Measurements from ENCODE around the gene DLEC1. TPM values are rescaled to one million over a fixed set of nuclear protein-coding genes. Genes with fewer than 3 reads are reported as not detected.

DLEC1 gene
- total and polyA plus RNA-seq, 7 donors: 0.16 to 0.60 (median 0.41) TPM

DNA sequence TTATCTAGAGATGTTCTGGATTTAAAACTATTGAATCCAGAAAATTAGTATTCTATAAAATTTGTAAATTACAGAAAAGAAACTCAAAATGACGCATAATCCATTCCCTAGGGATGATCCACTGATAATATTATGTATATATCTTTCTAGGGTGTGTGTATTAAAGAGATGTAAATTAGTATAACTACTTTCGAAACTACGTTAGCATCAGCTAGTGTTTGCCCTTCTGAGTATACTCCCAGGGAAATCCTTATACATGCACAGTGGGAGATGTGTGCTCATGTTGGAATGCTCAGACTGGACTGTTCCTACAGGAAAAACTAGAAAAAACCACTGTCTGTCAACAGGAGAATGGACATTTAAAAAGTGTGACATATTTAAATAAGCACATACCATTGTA is 61.5 kb downstream of the DLEC1 start:
- no peaks in the 10 kb centered on the region for H3K4me1 ChIP-seq
- DNase-seq: no peak
- no peaks in the 10 kb centered on the region for H3K36me3 ChIP-seq
- intact Hi-C loops (cut with DNase I): no loop called here
- TF ChIP-seq CTCF (IDR thresholded peaks at IDR 0.05) (no peak), POLR2A (IDR thresholded peaks at IDR 0.05) (no peak), POLR2AphosphoS5 (IDR thresholded peaks at IDR 0.05) (no peak), EP300 (IDR thresholded peaks at IDR 0.05) (no peak)
- no peaks in the 10 kb centered on the region for H3K9me3 ChIP-seq
- whole genome bisulfite sequencing, 2 donors: 87 to 88% methylated on average over 3 of the region's 3 CpGs
- H3K27ac ChIP-seq: no peak overlapping the region
- H3K27me3 ChIP-seq: no peaks in the 10 kb centered on the region
- no peak overlapping the region for H3K4me3 ChIP-seq

DNA sequence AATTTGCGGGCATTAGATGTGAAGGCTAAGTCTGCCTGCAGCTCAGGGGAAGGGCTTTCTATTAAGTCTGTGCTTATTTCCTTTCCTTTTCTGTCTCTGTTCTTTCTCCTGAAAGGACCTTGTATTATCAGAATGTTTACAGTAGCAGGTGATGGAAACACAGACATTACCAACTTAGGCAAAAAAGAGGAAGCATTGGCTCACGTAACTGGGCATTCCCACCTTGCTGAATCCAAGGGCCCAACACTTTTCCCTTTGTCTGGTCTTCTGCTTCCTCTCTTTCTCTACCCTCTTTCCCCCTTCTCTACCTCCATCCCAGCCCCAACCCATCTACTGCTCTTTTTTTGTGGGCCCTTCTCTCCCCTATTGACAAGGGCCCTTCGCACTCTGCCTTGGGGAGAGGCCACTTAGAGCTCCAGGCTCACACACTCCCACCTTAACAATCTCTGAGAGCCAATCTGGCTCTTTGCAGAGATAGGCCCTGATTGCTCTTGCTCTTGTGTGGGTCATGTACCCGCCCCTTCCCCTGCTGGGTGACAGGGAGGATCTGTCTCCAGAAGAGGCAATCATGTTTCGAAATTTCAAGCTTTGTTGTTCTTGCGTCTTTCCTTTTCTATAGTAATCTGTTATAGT is 62.9 kb downstream of the DLEC1 start:
- Histone ChIP-seq H3K27ac (no peak overlapping the region), H3K4me3 (no peak overlapping the region), H3K9me3 (no peaks in the 10 kb centered on the region), H3K27me3 (peaks cover 0 to 3% (median 0%) of the 10 kb centered on the region in 3 donors), H3K36me3 (no peaks in the 10 kb centered on the region), H3K4me1 (no peaks in the 10 kb centered on the region)
- DNase-seq: no peak
- WGBS, 2 donors: 85 to 88% methylated on average over 6 of the region's 6 CpGs
- TF ChIP-seq EP300 (IDR thresholded peaks at IDR 0.05) (no peak), POLR2A (IDR thresholded peaks at IDR 0.05) (no peak), POLR2AphosphoS5 (IDR thresholded peaks at IDR 0.05) (no peak), CTCF (IDR thresholded peaks at IDR 0.05) (no peak)
- intact Hi-C loops (cut with DNase I): no loop called here

DNA sequence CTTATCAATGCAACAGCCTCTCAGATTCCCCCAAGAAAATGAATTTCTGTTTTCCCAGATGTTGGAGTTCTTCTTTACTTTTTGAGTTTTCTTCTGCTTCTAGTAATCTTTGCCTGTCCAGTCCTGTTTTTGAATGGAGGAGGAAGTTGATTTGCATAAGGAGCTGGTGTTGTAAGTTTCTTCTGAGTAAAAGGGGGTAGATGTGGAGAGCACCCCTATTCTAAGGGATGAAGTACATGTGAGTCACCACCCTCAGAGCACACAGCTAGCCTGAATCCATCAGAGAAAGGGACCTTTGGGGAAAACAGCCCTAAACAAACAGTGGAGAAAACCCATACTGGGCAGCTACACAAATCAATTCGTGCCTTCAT is 63.4 kb downstream of the DLEC1 start:
- WGBS, 2 donors: 59 to 66% methylated on average over 1 of the region's 1 CpG
- Histone ChIP-seq H3K9me3 (no peaks in the 10 kb centered on the region), H3K27me3 (peaks cover 0 to 3% (median 0%) of the 10 kb centered on the region in 3 donors), H3K36me3 (no peaks in the 10 kb centered on the region), H3K27ac (no peak overlapping the region), H3K4me1 (no peaks in the 10 kb centered on the region), H3K4me3 (no peak overlapping the region)
- no peak for DNase-seq
- TF ChIP-seq CTCF (IDR thresholded peaks at IDR 0.05) (no peak), POLR2A (IDR thresholded peaks at IDR 0.05) (no peak), EP300 (IDR thresholded peaks at IDR 0.05) (no peak), POLR2AphosphoS5 (IDR thresholded peaks at IDR 0.05) (no peak)
- intact Hi-C loops (cut with DNase I): no loop called here

GRCh38 chr3:38105525-38105924 is 66.5 kb downstream of the DLEC1 start:
- 53 to 73% methylated on average over 1 of the region's 1 CpG for WGBS, 2 donors
- H3K27me3 ChIP-seq: peaks cover 0 to 3% (median 0%) of the 10 kb centered on the region in 3 donors
- no peak overlapping the region for H3K4me3 ChIP-seq
- H3K36me3 ChIP-seq: no peaks in the 10 kb centered on the region
- DNase-seq: no peak
- H3K4me1 ChIP-seq: no peaks in the 10 kb centered on the region
- no peak for TF ChIP-seq POLR2AphosphoS5 (IDR thresholded peaks at IDR 0.05)
- TF ChIP-seq EP300 (IDR thresholded peaks at IDR 0.05): no peak
- TF ChIP-seq CTCF (IDR thresholded peaks at IDR 0.05): no peak
- TF ChIP-seq POLR2A (IDR thresholded peaks at IDR 0.05): no peak
- no peak overlapping the region for H3K27ac ChIP-seq
- H3K9me3 ChIP-seq: no peaks in the 10 kb centered on the region
- intact Hi-C loops (cut with DNase I): no loop called here
